ENCODE data around the gene DDX1.

DDX1 gene

DNA sequence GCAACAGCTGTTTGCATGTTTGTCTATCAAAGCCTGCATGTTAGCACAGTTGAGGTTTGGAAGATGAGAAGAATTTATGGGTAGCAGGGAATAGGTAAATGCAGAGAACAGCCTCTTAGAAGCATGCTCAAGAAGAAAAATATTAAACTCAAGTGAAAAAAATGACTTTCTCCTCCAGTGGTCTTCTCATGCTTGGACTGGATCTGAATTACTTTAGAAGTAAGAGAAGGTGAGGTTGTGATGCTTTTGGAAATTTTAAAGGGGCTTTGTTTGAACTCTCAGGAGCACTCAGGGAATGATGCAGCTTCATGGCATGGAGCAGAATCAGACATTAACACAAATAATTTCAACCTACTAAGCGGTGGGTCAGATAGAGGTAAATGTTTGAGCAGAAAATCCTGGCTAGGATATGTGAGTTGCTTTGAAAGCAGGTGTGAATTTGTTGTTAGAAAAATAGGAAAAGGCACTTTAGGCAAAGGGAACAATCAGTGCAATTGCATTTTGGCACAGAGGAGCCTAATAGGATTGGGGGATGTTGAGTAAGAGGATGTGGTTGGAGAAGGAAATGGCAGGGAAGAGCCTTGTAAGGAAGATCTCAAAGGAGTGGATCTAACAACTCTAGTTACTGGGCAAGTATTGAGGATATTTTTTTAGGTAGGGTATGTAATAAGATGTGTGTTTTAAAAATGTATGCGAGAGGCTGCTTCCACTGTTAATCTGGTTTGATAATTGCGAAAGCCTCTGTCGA lies 76.3 kb downstream of the DDX1 start:
- no peak for DNase-seq (ENCODE audit: extremely low spot score)
- POLR2A ChIA-PET, result interaction anchor here (1.2 kb wide), 1 partner anchor 10 kb away, joined by 6 read pairs; no protein-coding TSS in a partner anchor
- TF ChIP-seq SP1 (IDR thresholded peaks at IDR 0.05) (no peak), FOXM1 (IDR thresholded peaks at IDR 0.05; ENCODE audit: borderline replicate concordance) (no peak), HDGF (IDR thresholded peaks at IDR 0.05; ENCODE audit: borderline replicate concordance) (no peak), FOXA1 (IDR thresholded peaks at IDR 0.05) (no peak), CTBP1 (IDR thresholded peaks at IDR 0.05; ENCODE audit: borderline replicate concordance) (no peak)
- CTCF ChIA-PET, result interaction anchor here (0.5 kb wide), 1 partner anchor 25 kb away, joined by 3 read pairs; no protein-coding TSS in a partner anchor

DNA sequence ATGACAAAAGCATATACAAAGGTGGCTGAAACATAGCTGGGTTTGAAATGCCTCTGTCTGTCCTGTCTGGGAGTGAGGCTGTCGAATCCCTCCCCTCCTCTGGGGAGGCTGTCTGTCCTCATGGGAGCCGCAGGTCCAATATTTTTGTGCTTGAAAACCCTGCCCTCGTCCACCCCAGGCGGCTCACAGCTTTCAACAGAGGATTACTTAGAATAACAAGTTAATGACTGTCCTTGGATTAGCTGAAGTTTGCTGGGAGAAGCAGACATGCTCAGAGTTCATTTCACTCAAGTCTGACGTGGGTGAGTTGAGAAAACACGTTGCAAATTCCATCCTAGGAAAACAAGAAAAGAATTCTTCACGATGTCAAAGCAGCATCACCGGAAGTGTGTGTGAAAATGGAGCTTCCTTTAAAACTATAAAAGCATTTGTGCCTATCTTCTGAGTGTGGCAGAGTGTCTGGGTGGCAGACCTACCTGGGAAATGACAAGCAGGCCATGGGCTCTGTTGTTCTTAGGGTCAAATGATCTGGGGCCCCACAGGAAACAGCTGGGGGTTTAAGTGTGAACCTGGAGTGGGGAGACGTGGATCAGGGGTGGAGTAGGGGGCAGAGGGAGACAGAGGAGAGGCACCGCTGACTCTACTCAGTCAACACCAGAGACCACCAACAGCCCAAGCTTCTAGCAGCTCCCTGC lies 77.1 kb downstream of the DDX1 start:
- POLR2A ChIA-PET, result interaction anchor here (1.2 kb wide), 1 partner anchor 9 kb away, joined by 6 read pairs; no protein-coding TSS in a partner anchor
- no peak for TF ChIP-seq BHLHE40 (IDR thresholded peaks at IDR 0.05; ENCODE audit: borderline replicate concordance)
- TF ChIP-seq, protein P1, sequence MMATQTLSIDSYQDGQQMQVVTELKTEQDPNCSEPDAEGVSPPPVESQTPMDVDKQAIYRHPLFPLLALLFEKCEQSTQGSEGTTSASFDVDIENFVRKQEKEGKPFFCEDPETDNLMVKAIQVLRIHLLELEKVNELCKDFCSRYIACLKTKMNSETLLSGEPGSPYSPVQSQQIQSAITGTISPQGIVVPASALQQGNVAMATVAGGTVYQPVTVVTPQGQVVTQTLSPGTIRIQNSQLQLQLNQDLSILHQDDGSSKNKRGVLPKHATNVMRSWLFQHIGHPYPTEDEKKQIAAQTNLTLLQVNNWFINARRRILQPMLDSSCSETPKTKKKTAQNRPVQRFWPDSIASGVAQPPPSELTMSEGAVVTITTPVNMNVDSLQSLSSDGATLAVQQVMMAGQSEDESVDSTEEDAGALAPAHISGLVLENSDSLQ (IDR thresholded peaks at IDR 0.05), result no peak
- TF ChIP-seq NFRKB (IDR thresholded peaks at IDR 0.05), result no peak
- no peak for TF ChIP-seq ELF4 (IDR thresholded peaks at IDR 0.05)
- TF ChIP-seq LEF1 (IDR thresholded peaks at IDR 0.05; ENCODE audit: borderline replicate concordance), result no peak
- TF ChIP-seq CTBP1 (IDR thresholded peaks at IDR 0.05; ENCODE audit: borderline replicate concordance), result no peak
- no peak for TF ChIP-seq HDGF (IDR thresholded peaks at IDR 0.05; ENCODE audit: borderline replicate concordance)
- no peak for TF ChIP-seq SUZ12 (IDR thresholded peaks at IDR 0.05)
- no peak for TF ChIP-seq L3MBTL2 (conservative IDR thresholded peaks at IDR 0.05)
- no peak for TF ChIP-seq TARDBP (IDR thresholded peaks at IDR 0.05)
- CTCF ChIA-PET, result interaction anchor here (0.5 kb wide), 1 partner anchor 26 kb away, joined by 3 read pairs; no protein-coding TSS in a partner anchor
- DNase-seq (ENCODE audit: extremely low spot score), result peak; percentile 14

DNA sequence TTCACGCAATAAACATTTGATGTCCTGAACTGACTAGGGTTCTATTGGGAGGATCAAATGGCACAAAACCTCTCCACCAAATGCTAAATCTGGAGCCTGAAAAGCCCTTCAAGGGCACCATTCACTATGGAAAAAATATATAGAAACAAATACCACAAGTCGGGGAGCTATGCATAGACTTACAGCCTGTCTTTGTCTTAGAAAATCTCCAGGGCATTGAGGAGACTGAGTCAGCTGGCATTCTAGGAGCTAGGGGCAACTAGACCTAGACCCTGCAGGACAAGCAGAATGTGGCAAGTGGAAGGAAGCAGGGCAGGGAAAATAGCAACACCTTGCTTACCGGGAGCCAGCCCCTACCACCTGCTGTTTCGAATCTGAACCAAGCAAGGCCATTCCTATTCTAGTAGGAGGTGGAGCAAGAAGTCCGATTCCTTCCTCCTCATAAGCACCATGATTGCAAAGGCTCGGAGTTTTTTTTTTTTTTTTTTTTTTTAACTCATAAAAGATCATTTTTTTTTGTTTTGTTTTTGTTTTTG lies 77.8 kb downstream of the DDX1 start:
- CTCF ChIA-PET, result no interaction called here
- no peak for DNase-seq (ENCODE audit: extremely low spot score)
- TF ChIP-seq LEF1 (IDR thresholded peaks at IDR 0.05; ENCODE audit: borderline replicate concordance) (no peak), CTBP1 (IDR thresholded peaks at IDR 0.05; ENCODE audit: borderline replicate concordance) (no peak), SP1 (IDR thresholded peaks at IDR 0.05) (no peak), SUZ12 (IDR thresholded peaks at IDR 0.05) (no peak), BHLHE40 (IDR thresholded peaks at IDR 0.05; ENCODE audit: borderline replicate concordance) (no peak), FOXM1 (IDR thresholded peaks at IDR 0.05; ENCODE audit: borderline replicate concordance) (no peak), ELF4 (IDR thresholded peaks at IDR 0.05) (no peak), FOXK2 (IDR thresholded peaks at IDR 0.05) (no peak), NFRKB (IDR thresholded peaks at IDR 0.05) (no peak), L3MBTL2 (conservative IDR thresholded peaks at IDR 0.05) (no peak), HDGF (IDR thresholded peaks at IDR 0.05; ENCODE audit: borderline replicate concordance) (no peak), TARDBP (IDR thresholded peaks at IDR 0.05) (no peak), FOXA1 (IDR thresholded peaks at IDR 0.05) (no peak), ZNF384 (IDR thresholded peaks at IDR 0.05) (no peak), ARNT (IDR thresholded peaks at IDR 0.05) (no peak)
- TF ChIP-seq, protein P1 (IDR thresholded peaks at IDR 0.05), result no peak
- POLR2A ChIA-PET, result interaction anchor here (1.2 kb wide), 1 partner anchor 8 kb away, joined by 6 read pairs; no protein-coding TSS in a partner anchor

DNA sequence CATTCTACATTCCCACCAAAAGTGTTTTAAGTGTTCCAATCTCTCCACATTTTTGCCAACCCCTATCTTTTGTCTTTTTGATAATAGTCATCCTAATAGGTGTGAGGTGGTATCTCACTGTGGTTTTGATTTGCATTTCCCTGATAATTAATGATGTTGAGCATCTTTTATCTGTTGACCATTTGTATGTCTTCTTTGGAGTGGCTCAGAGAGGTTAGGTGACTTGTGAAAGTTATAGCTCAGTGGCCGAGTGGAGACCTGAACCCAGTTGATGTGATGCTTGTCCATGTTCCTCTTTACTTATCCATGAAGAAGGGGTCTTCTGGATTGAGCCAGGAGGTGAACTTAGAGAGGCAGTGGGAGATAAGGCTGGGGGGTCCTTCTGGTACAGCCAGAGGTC lies 78.8 kb downstream of the DDX1 start:
- ChIA-PET CTCF (no interaction called here), POLR2A (no interaction called here)
- no peak for DNase-seq (ENCODE audit: extremely low spot score)
- TF ChIP-seq LEF1 (IDR thresholded peaks at IDR 0.05; ENCODE audit: borderline replicate concordance) (no peak), HDGF (IDR thresholded peaks at IDR 0.05; ENCODE audit: borderline replicate concordance) (no peak), ARNT (IDR thresholded peaks at IDR 0.05) (no peak), FOXA1 (IDR thresholded peaks at IDR 0.05) (no peak), NFRKB (IDR thresholded peaks at IDR 0.05) (no peak), L3MBTL2 (conservative IDR thresholded peaks at IDR 0.05) (no peak)

DNA sequence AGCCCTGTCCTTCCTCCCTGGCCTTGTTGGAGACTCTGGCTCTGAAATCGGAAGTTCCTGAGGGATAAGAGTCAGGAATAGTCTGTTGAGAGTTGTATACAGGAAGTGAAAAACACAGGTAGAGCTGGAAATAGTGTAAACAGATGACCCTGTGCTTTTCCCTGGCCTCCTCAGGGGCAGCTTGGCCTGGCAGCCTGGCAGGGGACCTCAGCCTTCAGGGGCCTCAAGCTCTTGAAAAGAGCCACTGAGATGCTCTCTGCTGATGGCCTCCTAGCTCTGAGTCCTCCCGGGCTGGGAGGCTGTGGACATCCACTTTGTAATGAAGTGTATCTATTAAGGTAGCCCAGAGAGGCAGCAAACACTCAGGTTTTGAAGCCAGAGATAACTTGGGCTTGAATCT lies 79.3 kb downstream of the DDX1 start:
- DNase-seq (ENCODE audit: extremely low spot score), result no peak
- CTCF ChIA-PET, result interaction anchor here (0.7 kb wide), 1 partner anchor 148 kb away, joined by 9 read pairs; no protein-coding TSS in a partner anchor
- POLR2A ChIA-PET, result no interaction called here
- TF ChIP-seq, protein P1 (IDR thresholded peaks at IDR 0.05), result no peak
- TF ChIP-seq SUZ12 (IDR thresholded peaks at IDR 0.05), result no peak
- no peak for TF ChIP-seq FOXK2 (IDR thresholded peaks at IDR 0.05)
- TF ChIP-seq ELF4 (IDR thresholded peaks at IDR 0.05), result no peak
- TF ChIP-seq LEF1 (IDR thresholded peaks at IDR 0.05; ENCODE audit: borderline replicate concordance), result no peak
- no peak for TF ChIP-seq NFRKB (IDR thresholded peaks at IDR 0.05)
- TF ChIP-seq CTBP1 (IDR thresholded peaks at IDR 0.05; ENCODE audit: borderline replicate concordance), result no peak
- TF ChIP-seq BHLHE40 (IDR thresholded peaks at IDR 0.05; ENCODE audit: borderline replicate concordance), result no peak
- no peak for TF ChIP-seq FOXM1 (IDR thresholded peaks at IDR 0.05; ENCODE audit: borderline replicate concordance)
- TF ChIP-seq SP1 (IDR thresholded peaks at IDR 0.05), result no peak
- TF ChIP-seq L3MBTL2 (conservative IDR thresholded peaks at IDR 0.05), result no peak
- TF ChIP-seq HDGF (IDR thresholded peaks at IDR 0.05; ENCODE audit: borderline replicate concordance), result no peak
- no peak for TF ChIP-seq ARNT (IDR thresholded peaks at IDR 0.05)
- TF ChIP-seq ZNF384 (IDR thresholded peaks at IDR 0.05), result no peak
- no peak for TF ChIP-seq TARDBP (IDR thresholded peaks at IDR 0.05)
- TF ChIP-seq FOXA1 (IDR thresholded peaks at IDR 0.05), result no peak

Measured in HEK293T (cell line).